Measurements from ENCODE around the gene BMP8B.
"Not testable (repeated sequence)": the region's sequence is repeated elsewhere in the genome, so short reads cannot be mapped to it uniquely, and the experiment has no call there.

The BMP8B gene

DNA sequence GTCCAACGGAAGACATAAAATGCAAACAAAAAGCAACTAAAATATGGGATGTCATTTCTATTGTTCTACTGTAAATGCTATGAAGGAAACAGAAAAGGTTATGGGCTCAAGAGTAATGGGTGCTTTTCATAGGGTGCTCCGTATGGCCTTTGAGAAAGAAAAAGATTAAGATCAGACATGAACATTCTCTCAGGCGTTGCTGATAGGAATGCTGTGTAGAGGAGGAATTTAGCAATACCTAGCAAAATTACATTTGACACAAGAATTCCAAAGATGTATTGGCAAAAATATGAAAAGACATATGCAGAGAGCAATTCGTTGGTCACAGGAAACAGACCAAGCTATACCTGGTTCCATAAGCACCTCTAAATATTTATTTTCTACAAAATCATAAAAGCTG is 11.8 kb downstream of the BMP8B start:
- DNase-seq: no peak

DNA sequence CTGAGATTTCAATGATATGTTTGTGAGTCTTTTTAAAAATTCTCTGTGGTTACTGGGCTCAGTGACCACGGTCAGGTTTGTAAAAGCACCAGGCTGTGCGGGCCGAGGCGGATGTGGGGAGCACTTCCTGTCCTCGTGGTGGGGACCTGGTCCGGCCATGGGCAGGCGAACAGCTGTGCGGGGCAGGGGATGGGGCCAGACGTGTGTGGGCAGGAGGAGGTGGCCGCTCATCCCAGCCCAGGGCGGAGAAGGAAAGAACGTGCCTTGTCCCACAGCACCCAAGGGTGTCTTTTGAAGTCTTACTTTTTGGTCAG is 12.3 kb downstream of the BMP8B start:
- DNase-seq: no peak

DNA sequence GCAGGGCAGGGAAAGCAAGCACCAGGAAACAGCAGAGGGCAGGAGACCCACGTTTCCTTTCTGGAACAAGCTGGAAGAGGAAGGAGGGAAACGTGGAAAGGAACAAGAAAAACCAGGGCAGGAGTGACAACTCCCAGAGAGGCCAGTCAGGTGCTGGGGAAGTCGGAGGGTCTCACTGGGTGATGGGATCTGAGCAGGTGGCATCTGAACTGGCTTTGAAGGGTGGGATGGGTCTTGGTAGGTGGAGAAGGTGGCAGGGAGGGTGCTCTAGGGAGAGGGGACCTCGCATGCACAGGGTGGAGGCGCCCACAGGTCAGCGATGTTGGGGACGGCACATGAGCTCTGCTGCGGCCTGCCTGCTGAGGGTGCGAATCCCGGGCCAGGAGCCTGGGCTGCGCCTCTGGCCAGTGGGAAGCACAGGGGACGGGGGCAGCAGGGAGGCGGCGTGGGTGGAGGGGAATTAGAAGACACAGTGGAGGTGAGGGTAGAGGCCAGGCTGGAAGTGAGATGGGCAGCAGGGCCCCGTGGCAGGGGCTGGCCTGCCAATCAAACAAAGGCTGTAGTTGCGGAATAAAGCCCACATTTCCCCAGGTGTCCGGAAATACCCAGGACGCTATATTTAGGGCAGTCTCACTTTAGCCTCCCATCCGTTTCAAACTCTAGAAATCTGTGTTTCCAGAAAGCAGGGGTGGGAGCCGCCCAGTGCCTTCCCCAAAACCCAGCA is 12.8 kb downstream of the BMP8B start:
- DNase-seq: not testable (repeated sequence)

GRCh38 chr1:39775141-39775540 is 13.5 kb downstream of the BMP8B start:
- not testable (repeated sequence) for DNase-seq

- not testable (repeated sequence) for DNase-seq
Observed at GRCh38 chr1:39773369-39773979, 15.2 kb downstream of the BMP8B start.

GRCh38 chr1:39771022-39771532 is 17.6 kb downstream of the BMP8B start, which contains the start of gene OXCT2:
Gene OXCT2 (minus strand): TSS chr1:39771348. CDS start chr1:39771255, 93 bp downstream.
- not testable (repeated sequence) for DNase-seq

DNA sequence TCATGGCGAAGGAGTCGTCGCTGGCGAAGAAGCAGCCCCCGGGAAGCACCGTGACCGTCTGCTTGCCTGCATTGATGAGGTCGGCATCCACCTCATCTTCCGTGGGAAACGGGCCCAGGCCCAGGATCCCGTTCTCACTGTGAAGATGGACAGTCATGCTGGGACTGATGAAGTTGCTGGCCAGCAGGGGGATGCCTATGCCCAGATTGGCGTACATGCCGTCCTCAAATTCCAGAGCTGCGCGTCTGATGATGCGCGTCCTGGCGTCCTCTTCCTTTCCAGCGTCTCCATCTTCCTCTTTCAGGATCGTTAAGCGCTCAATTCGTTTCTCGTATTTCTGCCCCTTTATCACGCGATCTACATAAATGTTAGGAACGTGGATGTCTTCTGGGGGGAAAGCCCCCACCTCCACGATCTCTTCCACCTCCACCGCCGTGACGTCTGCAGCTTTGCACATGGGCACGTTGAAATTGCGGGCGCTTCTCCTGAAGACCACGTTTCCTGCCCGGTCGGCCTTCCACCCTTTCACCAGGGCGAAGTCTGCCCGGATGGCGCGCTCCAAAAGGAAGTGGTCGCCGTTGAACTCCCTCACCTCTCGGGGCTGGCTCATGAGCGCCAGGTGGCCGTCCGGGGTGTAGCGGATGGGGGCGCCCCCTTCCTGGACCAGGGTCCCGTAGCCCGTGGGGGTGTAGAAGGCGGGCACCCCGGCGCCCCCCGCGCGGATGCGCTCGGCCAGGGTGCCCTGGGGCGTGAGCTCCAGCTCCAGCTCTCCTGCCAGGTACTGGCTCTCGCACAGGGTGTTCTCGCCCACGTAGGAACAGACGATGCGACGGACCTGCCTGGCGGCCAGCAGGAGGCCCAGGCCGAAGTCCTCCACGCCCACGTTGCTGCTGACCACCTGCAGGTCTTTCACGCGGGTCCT is 18.3 kb downstream of the BMP8B start:
- peak; percentile 25 for DNase-seq

- DNase-seq: not testable (repeated sequence)
Observed at GRCh38 chr1:39769502-39769901, 19.2 kb downstream of the BMP8B start.

- not testable (repeated sequence) for DNase-seq
Observed at GRCh38 chr1:39766466-39766865, 22.2 kb downstream of the BMP8B start.

- DNase-seq: not testable (repeated sequence)
Observed at GRCh38 chr1:39764512-39764911, 24.2 kb downstream of the BMP8B start.

- not testable (repeated sequence) for DNase-seq
Observed at GRCh38 chr1:39763619-39764374, 24.9 kb downstream of the BMP8B start.

DNA sequence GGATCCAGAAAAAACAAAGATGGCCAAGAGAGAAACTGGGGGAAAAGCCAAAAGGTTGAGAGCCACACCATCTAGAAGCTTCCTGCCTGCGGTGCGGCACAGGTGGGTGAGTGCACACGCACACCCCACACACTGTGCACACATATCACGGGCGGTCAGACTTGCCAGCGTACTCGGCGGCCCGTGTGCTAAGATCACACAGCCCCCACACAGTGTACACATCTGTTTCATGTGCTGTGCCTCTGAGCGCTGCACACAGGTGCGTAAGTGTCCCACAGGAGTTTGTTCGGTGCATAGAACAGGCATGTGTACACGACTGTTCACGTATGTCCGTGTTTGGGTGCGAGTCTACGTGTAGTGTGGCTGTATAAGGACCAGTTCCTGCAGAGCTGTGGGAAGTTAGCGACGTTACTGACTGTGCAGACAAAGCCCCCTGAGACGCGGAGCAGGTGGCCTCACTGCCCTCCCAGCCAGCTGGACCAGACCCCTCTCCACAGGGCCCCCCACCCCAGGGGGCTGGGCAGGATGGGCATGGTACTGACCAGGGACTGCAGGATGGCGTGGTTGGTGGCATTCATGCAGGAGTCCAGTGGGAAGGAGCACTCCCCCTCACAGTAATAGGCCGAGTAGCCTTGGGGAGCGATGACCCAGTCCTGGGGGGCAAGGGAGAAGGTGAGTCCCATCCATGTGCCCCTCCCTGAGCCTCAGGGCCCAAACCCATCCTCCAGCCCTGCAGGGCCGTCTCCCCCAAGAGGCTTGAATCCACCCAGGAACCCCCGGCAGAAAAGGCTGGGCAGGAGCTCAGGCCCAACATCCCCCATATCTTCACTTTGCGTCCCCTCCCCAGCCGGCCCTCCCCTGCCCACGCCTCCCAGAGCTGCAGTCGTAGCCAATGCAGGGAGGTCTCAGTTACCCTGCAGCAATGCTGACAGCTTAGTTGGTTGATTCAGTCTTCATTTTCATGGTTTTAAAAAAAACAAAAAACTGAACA is 25.8 kb downstream of the BMP8B start:
- no peak for DNase-seq

GRCh38 chr1:39761557-39762260 is 27.0 kb downstream of the BMP8B start:
- DNase-seq: no peak

GRCh38 chr1:39761016-39761415 is 27.6 kb downstream of the BMP8B start:
- no peak for DNase-seq

- no peak for DNase-seq
Observed at GRCh38 chr1:39760074-39761008, 28.3 kb downstream of the BMP8B start.

DNA sequence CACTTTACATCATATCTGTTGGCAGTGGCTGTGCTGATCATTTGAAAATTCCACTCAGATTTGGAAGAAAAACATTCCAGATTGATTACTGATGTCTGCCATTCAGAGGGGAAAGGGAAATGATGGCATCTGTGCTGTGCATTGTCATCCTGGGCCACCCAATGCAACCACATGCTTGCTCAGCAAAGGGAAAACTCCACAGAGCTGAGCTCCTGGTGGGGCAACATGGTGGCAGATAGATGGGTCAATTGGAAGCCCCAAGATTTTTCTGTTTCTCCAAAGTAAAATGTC is 29.3 kb downstream of the BMP8B start:
- no peak for DNase-seq

DNA sequence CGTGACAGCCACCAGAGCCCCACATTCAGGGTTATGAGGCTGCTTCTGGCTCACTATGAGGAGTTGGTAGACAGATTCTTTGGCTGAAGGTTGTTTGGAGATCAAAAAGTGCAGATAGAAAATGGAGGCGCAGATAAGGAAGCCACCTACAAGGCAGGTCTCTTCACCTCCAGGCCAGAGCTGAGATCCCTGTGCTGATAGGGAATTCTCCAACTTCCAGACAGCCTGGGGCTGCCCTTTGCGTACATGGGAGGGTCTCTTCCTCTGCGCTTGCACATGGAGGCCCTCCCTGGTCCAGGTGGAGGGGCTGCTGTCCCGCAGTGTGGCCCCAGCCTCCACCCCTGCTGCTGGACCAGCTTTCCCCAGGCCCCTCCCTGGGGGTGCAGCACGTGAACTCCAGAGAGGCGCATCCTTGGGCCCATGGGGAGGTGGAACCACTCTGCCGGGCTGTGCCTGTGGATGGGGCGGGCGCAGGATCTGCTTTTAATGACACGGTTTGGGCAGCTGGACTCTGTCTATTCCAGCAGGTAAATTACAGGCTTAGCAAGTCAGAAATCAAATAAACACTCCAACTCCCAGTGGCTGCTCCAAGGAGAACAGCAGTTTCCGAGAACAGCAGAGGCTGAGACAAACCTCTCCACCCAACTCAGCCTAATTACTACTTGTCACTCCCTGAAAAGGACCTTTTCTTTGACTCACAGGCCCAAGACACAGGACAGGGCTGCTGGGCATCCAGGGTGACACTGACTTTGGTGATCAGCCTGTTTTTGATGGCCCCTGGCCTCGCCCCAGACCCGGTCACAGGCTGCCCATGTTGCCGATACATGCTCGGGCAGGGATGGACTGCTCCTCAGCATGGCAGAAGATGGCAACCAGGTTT is 29.9 kb downstream of the BMP8B start:
- DNase-seq: no peak

- DNase-seq: no peak
Observed at GRCh38 chr1:39757501-39757900, 31.2 kb downstream of the BMP8B start.
